HuH-7.5 (cell line): ENCODE data around the gene STYXL1.

Source experiments
- DNase-seq: peaks from one replicate; pipeline ENCODE4 v3.0.0; 2011; ENCODE audit warnings: low spot score

STYXL1 gene

DNA sequence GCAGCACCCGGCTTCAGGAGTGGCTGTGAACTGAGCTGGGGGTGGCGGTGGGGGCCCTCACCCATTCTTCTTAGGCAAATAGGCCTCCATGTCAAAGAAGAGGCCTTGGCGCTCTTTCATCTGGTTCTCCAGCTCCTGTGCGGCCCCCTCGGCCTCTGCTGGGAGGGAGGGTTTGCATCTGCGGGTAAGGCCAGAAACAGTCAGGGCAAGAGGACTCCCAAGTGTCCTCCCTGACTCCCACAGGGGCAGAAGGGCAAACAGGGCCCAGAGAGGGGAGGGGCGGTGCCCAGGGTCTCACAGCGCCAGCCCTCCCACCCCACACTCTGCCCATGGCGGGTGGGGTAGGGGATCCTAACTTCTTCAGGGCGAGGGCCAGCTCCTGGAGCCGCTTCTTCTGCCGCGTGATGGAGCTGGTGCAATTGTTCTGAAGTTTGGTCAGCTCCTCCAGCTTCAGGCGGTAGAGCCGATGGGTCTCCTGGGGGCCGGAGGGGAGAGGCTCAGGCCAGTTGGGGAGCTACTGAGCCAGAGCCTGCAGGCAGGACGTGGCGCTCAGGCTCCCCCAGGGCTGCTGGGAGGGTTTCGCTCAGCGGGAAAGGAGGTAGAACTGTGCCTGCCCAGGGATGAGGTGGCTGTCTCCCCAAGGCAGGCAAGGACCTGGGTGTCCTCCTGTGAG lies 55.6 kb downstream of the STYXL1 start:
- no peak for DNase-seq

DNA sequence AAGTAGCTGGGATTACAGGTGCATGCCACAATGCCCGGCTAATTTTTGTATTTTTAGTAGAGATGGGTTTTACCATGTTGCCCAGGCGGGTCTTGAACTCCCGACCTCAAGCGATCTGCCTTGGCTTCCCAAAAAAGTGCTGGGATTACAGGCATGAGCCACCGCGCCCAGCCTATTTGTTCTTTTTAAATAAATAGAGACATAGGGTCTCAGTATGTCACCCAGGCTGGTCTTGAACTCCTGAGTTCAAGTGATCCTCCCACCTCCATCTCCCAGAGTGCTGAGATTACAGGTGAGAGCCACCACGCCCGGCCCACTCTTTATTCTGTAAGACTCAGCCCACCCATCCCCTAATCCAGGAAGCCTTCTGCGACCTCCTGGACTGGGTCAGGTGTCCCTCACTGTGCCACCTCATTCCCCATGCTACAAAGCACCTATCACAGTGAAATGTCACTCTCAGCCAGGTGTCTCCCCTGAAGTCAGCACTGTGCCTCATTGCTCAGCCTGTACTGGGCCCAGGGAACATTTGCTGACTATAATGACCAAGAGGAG lies 56.2 kb downstream of the STYXL1 start:
- DNase-seq: no peak

DNA sequence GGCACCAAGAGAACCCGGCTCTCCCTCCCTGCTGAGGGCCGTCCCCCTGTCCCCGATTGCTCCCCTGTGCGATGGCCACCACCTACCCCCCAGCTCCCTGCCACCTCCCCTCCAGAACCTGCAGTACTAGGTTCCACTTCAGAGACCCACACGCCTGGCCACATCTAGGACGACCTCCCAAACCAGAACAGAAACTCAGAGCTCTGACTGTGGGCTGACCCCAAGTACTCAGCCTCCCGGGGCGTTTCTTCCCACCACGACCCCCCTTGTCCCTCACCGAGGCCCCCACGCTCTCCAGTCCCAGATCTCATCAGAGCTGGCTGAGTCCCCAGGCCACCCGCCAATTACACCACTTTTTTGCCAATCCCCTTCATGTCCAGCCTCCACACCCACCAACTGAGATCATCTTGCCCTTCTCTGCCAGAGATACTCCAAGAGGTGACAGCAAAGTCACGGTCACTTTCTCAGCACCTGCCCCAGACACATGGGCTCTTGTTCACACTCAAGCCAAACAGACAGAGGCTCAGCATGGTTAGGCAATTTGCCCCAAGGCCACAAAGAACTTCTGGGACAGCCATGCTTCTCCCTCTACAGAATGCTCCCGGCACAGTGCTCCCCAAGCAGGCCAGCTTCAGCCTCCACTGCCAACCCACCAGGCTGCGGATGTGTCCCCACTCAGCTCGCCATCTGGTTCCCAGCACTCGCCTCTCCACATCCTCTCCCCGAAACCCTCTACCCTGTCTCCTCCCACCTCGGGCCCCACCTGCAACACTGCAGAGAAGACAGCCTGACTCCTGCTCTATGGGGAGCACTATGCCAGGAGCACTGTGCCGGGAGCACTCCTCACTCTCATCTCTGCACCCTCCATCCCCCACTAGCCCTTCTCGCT lies 58.1 kb downstream of the STYXL1 start:
- no peak for DNase-seq

DNA sequence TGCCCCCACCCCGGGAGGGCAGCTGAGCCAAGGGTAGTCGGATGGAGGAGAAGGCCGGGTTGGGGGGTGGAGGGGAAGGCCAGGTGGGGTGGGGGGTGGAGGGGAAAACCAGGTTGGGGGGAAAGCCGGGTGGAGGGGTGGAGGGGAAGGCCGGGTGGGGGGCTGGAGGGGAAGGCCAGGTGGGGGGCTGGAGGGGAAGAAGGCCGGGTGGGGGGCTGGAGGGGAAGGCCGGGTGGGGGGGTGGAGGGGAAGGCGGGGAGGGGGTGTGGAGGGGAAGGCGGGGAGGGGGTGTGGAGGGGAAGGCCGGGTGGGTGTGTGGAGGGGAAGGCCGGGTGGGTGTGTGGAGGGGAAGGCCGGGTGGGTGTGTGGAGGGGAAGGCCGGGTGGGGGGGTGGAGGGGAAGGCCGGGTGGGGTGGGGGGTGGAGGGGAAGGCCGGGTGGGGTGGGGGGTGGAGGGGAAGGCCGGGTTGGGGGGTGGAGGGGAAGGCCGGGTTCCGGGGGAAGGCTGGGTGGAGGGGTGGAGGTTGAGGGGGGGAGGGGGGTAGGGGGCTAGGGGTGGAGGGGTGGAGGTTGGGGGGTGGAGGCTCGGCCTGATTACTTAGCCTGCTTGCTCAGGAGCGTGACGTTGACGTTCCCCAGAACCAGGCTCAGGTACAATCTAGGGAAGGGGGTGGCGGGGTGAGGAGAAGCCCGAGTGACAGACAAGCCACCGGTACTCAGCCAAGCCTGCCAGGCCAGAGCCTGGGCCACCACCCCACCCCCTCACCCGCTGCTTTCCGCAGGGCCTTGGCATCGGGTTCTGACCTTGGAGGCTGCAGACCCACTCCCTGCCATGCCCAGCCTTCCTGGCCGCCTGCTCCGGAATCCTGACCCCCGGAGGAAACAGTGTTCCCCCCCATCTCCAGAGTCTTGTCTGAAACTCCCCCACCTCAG lies 59.0 kb downstream of the STYXL1 start:
- no peak for DNase-seq

DNA sequence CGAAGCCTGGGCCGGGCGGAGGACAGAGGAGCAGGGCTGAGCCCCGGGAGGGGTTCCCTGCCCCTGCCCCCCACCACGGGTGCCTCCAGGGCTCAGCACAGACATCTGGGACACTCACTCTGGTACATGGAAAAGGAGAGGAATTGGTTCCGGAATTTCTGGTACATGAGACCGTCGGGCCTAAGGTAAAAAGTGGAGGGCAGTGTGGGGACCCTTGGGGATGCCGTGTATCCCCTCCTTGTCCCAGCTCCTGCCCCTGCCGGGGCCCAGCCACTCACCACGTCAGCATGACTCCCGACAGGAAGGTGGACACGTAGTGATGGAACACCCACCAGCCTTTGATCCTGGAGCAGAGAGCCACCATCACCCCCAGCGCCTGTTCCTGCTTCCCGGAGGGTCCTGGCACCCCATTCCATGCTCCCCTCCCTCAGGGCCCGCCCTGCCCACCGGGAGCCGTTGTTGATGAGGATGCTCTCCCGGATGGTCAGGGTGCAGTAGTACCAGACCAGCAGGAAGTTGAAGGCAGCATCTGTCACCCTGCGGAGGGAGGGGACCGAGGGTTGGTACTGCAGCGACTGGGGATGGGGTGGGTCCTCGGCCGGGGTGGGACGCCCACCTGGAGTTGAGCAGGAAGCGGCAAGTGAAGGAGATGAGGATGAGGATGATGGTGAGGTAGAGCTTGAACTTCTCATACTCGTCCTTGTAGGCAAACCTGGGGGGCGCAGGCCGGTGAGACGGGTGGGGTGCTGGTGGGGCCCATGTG lies 59.8 kb downstream of the STYXL1 start:
- no peak for DNase-seq

DNA sequence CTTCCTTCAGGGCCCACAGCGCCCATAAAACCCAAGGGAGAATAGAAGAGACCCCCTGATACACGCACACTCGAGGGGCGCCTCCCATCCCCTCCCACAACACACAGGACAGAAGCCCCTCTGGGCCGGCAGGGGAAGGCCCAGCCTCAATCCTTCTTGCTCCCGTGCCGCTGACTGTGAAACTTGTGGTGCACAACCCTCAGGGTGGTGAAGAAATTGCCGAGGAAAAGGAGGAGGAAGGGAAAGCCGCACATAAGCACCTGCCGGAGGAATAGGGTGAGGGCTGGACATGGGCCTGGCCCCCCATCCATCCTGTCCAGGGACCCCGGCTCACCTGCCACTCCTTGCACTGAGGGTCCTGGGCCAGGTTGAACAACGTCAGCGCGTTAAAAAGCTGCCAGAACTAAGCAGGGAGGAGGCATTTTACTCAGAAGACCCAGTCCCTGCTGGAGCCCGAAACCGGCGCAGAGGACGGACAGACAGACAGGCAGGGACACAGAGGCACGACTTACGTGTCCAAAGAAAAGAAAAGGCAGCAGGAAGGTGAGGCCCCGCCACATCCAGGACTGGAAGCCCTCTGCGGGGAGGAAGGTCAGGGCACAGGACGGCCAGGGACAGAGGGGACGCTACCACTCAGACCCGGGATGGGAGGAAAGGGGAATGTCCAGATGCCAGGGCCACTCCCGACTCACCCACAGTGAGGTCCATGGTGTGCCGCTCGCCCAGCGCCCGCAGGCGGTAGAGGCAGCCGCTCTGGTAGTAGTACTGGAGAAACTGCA lies 60.6 kb downstream of the STYXL1 start:
- no peak for DNase-seq

DNA sequence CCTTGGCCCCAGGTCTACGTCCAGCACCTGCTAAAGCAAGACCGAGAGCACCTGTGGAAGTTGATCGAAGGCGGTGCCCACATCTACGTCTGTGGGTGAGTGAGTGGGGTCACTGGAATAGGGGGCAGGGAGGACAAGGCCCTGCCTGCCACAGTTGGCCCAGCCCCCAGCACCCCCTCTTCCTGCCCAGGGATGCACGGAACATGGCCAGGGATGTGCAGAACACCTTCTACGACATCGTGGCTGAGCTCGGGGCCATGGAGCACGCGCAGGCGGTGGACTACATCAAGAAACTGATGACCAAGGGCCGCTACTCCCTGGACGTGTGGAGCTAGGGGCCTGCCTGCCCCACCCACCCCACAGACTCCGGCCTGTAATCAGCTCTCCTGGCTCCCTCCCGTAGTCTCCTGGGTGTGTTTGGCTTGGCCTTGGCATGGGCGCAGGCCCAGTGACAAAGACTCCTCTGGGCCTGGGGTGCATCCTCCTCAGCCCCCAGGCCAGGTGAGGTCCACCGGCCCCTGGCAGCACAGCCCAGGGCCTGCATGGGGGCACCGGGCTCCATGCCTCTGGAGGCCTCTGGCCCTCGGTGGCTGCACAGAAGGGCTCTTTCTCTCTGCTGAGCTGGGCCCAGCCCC lies 61.5 kb downstream of the STYXL1 start:
- DNase-seq: no peak

DNA sequence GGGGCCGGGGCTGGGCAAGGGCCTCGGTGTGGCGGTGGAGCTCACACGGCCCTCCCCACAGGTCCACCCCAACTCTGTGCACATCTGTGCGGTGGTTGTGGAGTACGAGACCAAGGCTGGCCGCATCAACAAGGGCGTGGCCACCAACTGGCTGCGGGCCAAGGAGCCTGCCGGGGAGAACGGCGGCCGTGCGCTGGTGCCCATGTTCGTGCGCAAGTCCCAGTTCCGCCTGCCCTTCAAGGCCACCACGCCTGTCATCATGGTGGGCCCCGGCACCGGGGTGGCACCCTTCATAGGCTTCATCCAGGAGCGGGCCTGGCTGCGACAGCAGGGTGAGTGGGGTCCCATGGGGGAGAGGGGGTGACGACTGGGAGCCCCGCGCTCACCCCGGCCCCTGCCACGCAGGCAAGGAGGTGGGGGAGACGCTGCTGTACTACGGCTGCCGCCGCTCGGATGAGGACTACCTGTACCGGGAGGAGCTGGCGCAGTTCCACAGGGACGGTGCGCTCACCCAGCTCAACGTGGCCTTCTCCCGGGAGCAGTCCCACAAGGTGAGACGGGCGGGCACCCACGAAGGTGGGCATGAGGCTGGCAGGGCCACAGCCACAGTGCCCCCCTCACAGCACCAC lies 62.2 kb downstream of the STYXL1 start:
- DNase-seq: no peak

DNA sequence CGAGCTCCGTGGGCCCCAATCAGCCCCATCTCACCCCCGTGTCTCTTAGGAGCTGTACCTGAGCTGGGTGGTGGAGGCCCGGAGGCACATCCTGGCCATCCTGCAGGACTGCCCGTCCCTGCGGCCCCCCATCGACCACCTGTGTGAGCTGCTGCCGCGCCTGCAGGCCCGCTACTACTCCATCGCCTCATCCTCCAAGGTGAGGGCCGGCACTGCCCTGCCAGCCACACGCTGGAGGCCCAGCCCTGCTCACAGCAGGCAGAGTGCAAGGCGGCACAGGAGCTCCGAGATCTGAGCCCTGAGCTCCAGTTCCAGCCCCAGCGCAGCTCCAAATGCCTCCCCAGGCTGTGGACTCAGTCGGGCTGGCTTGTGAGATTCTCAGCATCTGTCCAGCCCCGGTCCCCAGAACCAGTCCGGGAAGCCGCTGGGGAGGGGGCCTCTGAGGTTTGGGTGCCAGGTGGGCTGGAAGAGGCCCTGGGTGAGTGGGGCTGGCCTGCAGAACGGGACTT lies 62.7 kb downstream of the STYXL1 start:
- no peak for DNase-seq

DNA sequence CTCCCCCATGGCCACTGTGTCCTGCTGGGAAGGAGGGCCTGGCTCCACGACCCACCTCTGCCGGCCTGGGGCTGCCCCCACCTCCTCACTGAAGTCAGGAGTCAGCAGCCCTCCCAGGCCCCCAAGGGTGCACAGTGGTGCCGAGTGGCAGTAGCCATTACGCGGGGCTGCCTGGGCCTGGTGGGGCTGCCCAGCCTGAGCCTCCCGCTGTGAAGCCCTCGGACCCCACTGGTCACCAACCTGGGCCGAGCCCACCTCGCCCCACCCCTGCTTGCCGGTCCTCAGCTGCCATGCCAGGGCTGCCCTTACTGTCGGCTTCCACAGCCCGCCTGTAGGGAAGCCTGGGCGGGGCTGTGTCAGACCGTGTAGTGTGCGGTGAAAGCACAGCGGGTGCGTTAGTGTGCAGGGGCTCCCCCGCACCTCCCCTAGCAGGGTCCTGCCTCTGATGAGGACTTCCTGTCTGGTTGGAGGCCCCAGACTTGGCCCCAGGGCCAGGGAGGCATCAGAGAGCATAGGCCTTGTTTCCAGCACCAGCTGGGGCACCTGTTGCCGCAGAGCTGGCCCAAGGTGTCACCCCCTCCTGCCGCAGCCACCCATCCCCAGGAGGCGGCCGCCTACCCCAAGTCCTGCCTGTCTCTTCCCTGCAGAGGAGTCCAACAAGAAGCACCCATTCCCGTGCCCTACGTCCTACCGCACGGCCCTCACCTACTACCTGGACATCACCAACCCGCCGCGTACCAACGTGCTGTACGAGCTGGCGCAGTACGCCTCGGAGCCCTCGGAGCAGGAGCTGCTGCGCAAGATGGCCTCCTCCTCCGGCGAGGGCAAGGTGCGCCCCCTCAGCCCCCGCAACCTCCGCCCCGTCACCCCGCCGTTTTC lies 63.4 kb downstream of the STYXL1 start:
- DNase-seq: no peak

DNA sequence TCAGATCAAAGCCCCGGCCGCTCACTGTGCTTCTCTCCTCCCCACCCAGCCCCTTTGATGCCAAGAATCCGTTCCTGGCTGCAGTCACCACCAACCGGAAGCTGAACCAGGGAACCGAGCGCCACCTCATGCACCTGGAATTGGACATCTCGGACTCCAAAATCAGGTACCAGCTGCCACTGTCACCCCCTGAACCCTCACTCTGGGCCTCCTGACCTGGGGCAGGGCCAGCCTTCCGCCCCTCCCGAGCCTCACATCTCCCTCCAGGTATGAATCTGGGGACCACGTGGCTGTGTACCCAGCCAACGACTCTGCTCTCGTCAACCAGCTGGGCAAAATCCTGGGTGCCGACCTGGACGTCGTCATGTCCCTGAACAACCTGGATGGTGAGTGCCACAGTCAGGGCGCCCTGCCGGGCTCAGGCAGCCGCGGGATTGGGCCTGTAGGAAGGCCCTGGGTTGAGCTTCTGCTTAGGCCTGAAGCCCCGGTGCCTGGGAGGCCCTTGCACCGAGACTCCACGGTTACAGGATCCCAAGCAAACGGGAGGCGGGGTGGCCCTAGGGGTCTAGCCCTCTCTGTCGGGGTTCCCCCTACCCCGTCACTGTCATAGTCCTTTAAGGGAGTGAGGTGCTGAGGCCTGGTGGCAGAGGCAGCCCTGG lies 64.2 kb downstream of the STYXL1 start:
- no peak for DNase-seq

DNA sequence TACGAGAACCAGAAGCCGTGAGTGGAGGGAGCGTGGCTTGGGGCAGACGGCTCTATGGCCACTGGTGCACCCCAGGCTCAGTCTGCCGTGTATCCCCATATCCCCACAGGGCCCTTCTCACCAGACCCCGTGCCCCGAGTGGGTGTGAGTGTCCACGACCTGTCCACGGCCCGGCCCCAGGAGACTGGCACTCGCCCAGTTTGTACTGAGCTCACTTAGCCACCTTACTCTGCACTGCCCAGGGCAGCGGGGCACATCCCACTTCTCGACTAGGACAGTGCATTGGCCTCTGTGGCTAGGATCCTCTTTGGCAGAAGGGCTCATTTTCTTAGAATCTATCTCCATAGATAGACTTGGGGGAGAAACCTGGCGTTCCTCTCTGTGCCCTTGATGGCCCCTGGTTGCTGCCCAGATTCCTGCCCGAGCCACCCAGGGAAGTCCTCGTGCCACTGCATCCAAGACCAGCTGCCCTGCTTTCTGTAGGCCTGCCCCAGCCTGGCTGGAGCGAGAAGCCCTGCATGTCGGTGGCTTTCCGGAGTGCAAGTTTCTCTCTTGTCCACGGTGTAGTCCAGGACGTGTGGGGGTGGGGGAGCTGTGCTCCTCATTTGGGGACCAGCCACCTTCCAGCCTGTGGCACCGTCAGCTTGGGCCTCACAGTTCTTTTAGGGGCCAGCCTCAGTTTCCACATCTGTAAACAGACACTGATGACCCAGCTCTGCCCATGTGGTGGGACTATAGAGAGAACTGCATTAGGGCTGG lies 65.3 kb downstream of the STYXL1 start:
- DNase-seq: no peak

DNA sequence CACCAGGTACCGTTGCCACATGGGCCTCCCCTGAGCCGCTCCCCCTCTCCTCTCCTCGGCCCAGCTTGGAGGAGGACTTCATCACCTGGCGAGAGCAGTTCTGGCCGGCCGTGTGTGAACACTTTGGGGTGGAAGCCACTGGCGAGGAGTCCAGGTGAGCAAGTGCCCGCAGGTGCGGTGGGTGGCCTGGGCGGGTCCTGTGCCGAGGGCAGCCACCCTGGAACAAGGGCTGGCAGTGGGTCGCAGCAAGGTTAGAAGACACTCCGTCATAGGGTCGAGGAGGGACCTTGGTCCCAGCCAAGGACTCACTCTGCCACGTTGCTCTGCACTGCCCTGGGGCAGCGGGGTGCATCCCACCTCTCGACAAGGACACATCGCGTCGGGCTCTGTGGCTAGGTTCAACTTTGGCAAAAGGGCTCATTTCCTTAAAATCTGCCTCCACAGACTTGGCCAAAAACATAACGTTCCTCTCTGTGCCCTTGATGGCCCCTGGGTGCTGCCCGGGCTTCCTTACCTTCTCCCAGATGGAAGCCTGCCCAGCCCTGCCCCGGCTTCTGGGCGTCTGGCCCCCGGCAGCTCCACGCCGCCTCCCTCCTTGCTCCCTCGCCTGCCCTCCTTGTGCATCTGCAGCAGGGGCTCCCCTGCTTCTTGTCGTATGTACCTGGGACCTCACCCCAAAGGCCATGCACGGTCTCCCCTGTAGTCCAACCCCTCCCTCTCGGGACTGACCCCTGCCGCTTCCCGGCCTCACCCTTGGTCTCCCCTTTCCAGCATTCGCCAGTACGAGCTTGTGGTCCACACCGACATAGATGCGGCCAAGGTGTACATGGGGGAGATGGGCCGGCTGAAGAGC lies 66.1 kb downstream of the STYXL1 start:
- no peak for DNase-seq

DNA sequence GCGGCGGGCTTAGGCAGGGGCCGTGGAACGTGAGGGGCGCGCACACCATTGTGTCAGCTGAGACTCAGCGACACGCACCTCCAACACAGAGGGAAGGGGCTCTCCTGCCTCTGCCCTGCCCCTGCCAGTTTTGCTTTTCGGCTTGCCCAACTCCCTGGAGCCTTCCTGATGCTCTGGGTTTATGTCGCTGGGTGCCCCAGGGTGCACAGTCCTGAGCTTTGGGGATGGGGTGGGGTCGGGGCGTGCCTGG lies 66.7 kb downstream of the STYXL1 start:
- no peak for DNase-seq

DNA sequence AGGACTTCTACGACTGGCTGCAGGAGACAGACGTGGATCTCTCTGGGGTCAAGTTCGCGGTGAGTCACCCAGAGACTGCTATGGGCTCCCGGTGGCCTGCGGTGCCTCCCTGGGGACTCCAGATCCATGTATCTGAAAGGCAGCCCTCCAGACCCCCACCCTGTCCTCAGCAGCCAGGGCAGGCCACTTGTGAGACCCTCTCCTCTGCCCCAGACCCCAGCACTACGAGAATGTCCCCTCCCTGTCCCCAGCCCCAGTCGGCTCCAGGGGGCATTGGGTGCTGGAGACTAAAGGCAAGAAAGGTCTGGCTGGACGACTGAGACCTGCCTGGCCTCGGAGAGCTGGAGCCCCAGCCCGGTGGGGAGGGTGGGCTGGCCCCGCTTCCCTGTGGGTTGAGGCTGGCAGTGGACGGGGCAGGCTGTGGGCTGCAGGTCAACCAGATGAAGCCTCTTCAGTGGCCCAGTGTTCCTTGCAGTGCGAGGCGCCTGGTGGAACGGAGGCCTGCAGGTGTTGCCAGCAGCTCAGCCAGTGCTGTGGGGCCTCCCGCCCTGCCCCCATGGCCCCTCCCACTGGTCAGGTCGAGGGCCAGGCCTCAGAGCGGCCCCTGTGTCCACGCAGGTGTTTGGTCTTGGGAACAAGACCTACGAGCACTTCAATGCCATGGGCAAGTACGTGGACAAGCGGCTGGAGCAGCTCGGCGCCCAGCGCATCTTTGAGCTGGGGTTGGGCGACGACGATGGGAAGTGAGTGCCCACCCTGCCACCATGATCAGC lies 67.2 kb downstream of the STYXL1 start:
- no peak for DNase-seq
